ENCODE measurements around the gene CTRL.
"Not testable (repeated sequence)": the region's sequence is repeated elsewhere in the genome, so short reads cannot be mapped to it uniquely, and the experiment has no call there.

The CTRL gene

DNA sequence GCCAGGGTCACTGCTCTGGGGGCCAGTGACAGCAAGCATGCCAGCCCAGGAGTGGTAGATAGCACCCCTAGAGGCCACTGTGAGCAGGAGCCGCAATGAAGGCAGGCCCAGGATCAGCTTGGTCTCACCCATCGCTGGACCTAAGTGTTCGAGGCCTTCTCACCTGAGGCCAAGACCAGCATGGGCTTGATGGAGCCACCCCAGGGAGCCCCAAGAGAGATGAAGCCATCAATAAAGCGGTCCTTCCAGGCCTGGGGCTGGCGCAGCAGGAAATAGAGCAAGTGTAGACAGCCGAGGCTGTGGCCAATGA lies 10.5 kb upstream of the CTRL start:
- TF ChIP-seq MAX (IDR thresholded peaks at IDR 0.05; ENCODE audit: low read depth, low read length) (no peak), CTCF (IDR thresholded peaks at IDR 0.05; ENCODE audit: low read depth, low read length) (peak; percentile 92)
- peak; percentile 68 for DNase-seq (ENCODE audit: low read depth)
- no peak overlapping the region for H3K4me3 ChIP-seq (ENCODE audit: low read depth, low read length)

DNA sequence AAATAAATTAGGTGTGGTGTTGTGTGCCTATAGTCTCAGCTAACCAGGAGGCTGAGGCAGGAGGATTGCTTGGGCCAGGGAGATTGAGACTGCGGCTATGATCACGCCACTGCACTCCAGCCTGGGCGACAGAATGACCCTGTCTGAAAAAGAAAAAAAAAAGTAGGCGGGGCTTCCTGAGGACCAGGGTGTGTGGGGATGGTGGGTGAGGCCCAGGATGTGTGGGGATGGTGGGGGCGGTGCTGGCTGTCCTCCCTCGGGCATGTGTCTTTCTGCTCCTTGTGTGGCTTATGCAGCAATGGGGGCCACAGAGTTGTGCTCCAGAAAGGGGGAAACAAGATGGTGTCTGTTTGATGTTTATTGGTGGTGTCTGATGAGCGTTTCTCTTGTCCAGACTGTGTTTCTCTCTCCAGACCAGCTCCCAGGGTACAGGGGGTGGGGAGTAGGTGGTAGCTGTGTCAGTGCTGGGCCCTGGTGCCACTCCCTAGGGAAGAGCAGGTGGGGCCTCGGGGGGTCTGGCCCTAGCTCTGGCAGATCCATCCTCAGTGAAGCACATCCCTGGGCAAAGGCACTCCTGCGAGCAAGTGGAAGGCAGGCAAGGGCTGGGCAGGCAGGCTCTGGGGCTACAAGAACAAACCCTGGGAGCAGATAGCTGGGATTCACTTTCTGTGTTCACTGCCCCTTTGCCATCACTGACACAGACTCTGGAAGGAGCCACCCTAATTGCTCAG lies 10.0 kb upstream of the CTRL start:
- peak; percentile 49 for DNase-seq (ENCODE audit: low read depth)
- no peak overlapping the region for H3K4me3 ChIP-seq (ENCODE audit: low read depth, low read length)
- TF ChIP-seq MYC (IDR thresholded peaks at IDR 0.05; ENCODE audit: low read depth, low read length) (no peak), MAX (IDR thresholded peaks at IDR 0.05; ENCODE audit: low read depth, low read length) (no peak), CTCF (IDR thresholded peaks at IDR 0.05; ENCODE audit: low read depth, low read length) (no peak), POLR2A (IDR thresholded peaks at IDR 0.05; ENCODE audit: extremely low read depth, insufficient read length) (no peak)

DNA sequence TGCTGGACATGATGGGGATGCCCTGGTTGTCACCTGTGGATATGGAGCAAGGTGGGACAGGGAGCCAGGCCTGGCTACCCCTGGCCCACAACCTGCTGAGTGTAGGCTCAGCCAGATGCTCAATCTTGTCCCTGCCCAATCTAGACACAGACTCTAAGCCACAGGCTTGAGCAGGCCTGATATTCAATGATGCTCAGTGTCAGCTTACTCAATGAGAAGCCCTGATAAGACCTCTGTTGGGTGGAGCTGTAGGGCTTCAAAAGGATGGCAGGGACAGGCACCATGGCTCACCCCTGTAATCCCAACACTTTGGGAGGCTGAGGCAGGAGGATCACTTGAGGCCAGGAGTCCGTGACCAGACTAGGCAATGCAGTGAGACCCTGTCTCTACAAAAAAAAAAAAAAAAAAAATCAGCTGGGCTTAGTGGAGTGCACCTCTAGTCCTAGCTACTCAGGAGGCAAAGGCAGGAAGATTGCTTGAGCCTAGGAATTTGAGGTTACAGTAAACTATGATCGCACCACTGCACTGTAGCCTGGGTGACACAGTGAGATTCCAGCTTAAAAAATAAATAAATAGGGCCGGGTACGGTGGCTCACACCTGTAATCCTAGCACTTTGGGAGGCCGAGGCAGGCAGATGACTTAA lies 8.9 kb upstream of the CTRL start:
- TF ChIP-seq MYC (IDR thresholded peaks at IDR 0.05; ENCODE audit: low read depth, low read length) = no peak
- H3K4me3 ChIP-seq (ENCODE audit: low read depth, low read length) = no peak overlapping the region
- no peak for DNase-seq (ENCODE audit: low read depth)

- no peak overlapping the region for H3K4me3 ChIP-seq (ENCODE audit: low read depth, low read length)
- no peak for DNase-seq (ENCODE audit: low read depth)
Observed at GRCh38 chr16:67939507-67940445, 8.1 kb upstream of the CTRL start.

GRCh38 chr16:67937713-67938112 lies 6.1 kb upstream of the CTRL start:
- DNase-seq (ENCODE audit: low read depth) = not testable (repeated sequence)

More at GRCh38 chr16:67939507-67940445, 8.1 kb upstream of the CTRL start:
- TF ChIP-seq CTCF (IDR thresholded peaks at IDR 0.05; ENCODE audit: low read depth, low read length) = no peak
- no peak for TF ChIP-seq POLR2A (IDR thresholded peaks at IDR 0.05; ENCODE audit: extremely low read depth, insufficient read length)
- TF ChIP-seq MYC (IDR thresholded peaks at IDR 0.05; ENCODE audit: low read depth, low read length) = no peak
- TF ChIP-seq MAX (IDR thresholded peaks at IDR 0.05; ENCODE audit: low read depth, low read length) = no peak

DNA sequence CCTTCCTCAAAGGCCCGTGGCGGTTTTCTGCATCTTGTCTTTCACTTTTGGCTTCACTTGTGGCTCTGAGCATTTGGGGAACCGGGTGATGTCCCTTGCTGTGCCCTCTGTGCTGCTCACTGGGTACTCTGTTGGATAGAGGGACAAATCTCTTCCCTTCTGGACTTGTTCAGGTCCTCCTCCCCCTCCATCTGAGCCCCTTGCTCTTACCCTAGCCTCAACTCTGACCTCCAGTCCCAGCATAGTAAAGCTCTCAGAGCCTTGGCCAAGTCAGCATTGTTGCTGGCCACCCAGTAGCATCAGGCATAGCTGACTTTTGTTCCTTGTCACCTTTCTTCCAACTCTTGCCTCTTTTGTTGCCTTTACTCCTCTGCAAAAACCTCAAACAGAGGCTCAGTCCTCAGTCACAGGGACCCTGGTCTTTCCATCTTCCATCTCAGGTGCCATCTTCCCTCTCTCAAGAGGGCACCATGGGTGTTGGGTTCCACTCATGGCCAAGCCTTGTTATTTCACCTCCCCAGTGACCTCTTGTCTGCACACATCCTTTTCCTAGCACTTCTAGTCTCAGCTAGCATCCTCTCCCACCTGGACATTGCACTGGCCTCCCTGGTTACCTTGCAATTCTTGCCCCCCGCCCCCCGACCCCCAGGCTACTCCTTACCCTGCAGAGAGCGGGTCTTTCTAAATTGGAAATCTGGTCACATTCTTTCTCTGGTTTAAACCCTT lies 5.4 kb upstream of the CTRL start:
- TF ChIP-seq POLR2A (IDR thresholded peaks at IDR 0.05; ENCODE audit: extremely low read depth, insufficient read length) = no peak
- no peak for TF ChIP-seq MAX (IDR thresholded peaks at IDR 0.05; ENCODE audit: low read depth, low read length)
- no peak for TF ChIP-seq MYC (IDR thresholded peaks at IDR 0.05; ENCODE audit: low read depth, low read length)
- TF ChIP-seq CTCF (IDR thresholded peaks at IDR 0.05; ENCODE audit: low read depth, low read length) = no peak
- peak; percentile 93 for DNase-seq (ENCODE audit: low read depth)
- peak overlapping the region; percentile 94 for H3K4me3 ChIP-seq (ENCODE audit: low read depth, low read length)

More at GRCh38 chr16:67937713-67938112, 6.1 kb upstream of the CTRL start:
- H3K4me3 ChIP-seq (ENCODE audit: low read depth, low read length) = not testable (repeated sequence)

All from NB4 (cell line).